T-helper 2 cell (primary cell): Measurements from ENCODE around the gene SETD1B.

Experiments used
- DNase-seq, 5 experiments: peaks; one replicate each; pipeline versions ENCODE4 v3.0.0 to v3.0.0-alpha.2; 2012 to 2022

SETD1B gene

GRCh38 chr12:121809712-121810116 lies 5.9 kb downstream of the SETD1B start:
- DNase-seq = no peak

- DNase-seq = no peak
These were observed 6.5 kb downstream of the SETD1B start for GRCh38 chr12:121810234-121810817.

GRCh38 chr12:121810833-121811433 lies 7.1 kb downstream of the SETD1B start:
- no peak for DNase-seq

GRCh38 chr12:121811434-121812319 lies 7.9 kb downstream of the SETD1B start:
- DNase-seq = peak; percentile 52 to 64 (median 62)

- DNase-seq = peak in 2 of 5 experiments; percentile 26 to 63
These were observed 8.6 kb downstream of the SETD1B start for GRCh38 chr12:121812320-121812871.

- DNase-seq = peak in 1 of 5 experiments; percentile 57
These were observed 9.4 kb downstream of the SETD1B start for GRCh38 chr12:121812921-121813896.

GRCh38 chr12:121813951-121814350 lies 10.1 kb downstream of the SETD1B start:
- no peak for DNase-seq

GRCh38 chr12:121814429-121815119 lies 10.8 kb downstream of the SETD1B start:
- no peak for DNase-seq

GRCh38 chr12:121815263-121815662 lies 11.5 kb downstream of the SETD1B start:
- DNase-seq = no peak

GRCh38 chr12:121816925-121817647 lies 13.3 kb downstream of the SETD1B start:
- no peak for DNase-seq

GRCh38 chr12:121817648-121818043 lies 13.8 kb downstream of the SETD1B start:
- no peak for DNase-seq

- no peak for DNase-seq
These were observed 15.6 kb downstream of the SETD1B start for GRCh38 chr12:121819212-121819949.

GRCh38 chr12:121820056-121820455 lies 16.2 kb downstream of the SETD1B start:
- no peak for DNase-seq

GRCh38 chr12:121822393-121823100 lies 18.7 kb downstream of the SETD1B start:
- DNase-seq = no peak

GRCh38 chr12:121823101-121823726 lies 19.4 kb downstream of the SETD1B start:
- DNase-seq = no peak

- no peak for DNase-seq
These were observed 19.9 kb downstream of the SETD1B start for GRCh38 chr12:121823727-121824115.

- DNase-seq = no peak
These were observed 21.3 kb downstream of the SETD1B start for GRCh38 chr12:121825041-121825523.

GRCh38 chr12:121826318-121827150 lies 22.7 kb downstream of the SETD1B start:
- no peak for DNase-seq
